Neutrophil (primary cell): ENCODE results near the gene DYRK1A.
A peak's percentile ranks its signal among the peaks of the same experiment; 100 is the strongest.

Source experiments
- H3K27ac ChIP-seq: fragments of 200-600 bp; sonication (generic); 2 replicates; pipeline ENCODE4 v1.5.1; 2016; ENCODE audit warnings: mild to moderate bottlenecking, moderate library complexity
- H3K27me3 ChIP-seq: fragments of 200-600 bp; sonication (generic); 2 replicates; pipeline ENCODE4 v1.6.0; 2016; ENCODE audit warnings: mild to moderate bottlenecking
- H3K36me3 ChIP-seq: fragments of 200-600 bp; sonication (generic); 2 replicates; pipeline ENCODE4 v1.5.1; 2017
- H3K4me1 ChIP-seq, 2 experiments: fragments of 200-600 bp in 1 of 2; sonication (generic) in 1 of 2; 1 replicate in 1 of 2; 2 replicates in 1 of 2; pipeline versions ENCODE4 v1.5.1 to v1.6.1; 2013 to 2016; ENCODE audit warnings: low read depth in 1 of 2, low read length in 1 of 2, mild to moderate bottlenecking in 1 of 2, moderate library complexity in 1 of 2; ENCODE audit not compliant: control insufficient read depth in 1 of 2, insufficient read depth in 1 of 2
- H3K4me3 ChIP-seq, 2 experiments: fragments of 200-600 bp in 1 of 2; sonication (generic) in 1 of 2; 1 replicate in 1 of 2; 2 replicates in 1 of 2; pipeline ENCODE4 v1.5.1; 2013 to 2016; ENCODE audit warnings: low read depth in 1 of 2, low read length in 1 of 2, mild to moderate bottlenecking in 1 of 2, moderate library complexity in 1 of 2
- H3K9me3 ChIP-seq: fragments of 200-600 bp; sonication (generic); 2 replicates; pipeline ENCODE4 v1.5.1; 2016
- TF ChIP-seq, protein P1 (sequence below): fragments of 200-600 bp; sonication (generic); IDR thresholded peaks from 2 replicates; pipeline ENCODE4 v1.5.1; 2016; ENCODE audit warnings: antibody characterized with exemption

DYRK1A gene

DNA sequence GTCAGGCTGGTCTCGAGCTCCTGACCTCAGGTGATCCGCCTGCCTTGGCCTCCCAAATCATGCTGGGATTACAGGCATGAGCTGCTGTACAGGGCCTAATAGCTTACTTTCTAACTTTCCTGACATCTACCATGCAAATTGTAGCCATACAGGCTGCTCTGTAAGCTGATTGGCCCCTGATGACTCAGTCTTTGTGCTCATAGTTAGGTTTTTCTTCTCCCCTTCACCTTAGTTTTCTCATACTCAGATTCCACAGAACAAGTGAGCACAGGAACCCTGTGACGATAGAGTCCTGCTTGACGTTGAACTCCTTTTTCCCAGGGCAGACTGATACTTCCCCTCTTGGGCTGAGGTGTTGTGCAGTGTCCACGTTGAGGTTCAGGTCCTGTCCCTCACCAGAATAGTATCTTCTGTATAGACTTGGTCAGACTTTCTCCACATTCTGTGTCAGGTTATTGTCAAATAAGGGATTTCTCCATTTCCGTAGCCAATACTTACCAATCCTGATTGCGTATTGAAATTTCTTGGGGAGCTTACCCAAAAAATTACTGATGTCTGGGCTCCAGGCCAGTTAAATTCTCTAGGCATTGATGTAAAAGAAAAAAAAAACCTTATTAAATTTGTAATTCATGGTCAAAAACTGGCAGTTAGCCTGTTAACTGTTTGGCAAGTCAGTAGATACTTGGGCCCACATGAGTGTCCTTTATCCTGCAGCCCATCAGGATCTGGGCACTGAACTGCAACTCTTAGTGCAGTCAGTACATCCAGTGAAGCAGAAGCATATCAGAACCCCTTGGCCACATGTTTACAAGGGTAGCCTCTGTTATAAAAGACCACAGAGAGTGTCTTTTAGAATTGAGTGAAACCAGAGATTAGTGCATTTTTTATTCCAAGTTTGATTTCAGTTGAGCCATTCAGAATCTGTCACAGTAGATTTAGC lies 118.2 kb downstream of the DYRK1A start:
- Histone ChIP-seq H3K27ac (peak overlapping the region; percentile 73), H3K9me3 (no peaks in the 10 kb centered on the region), H3K36me3 (peaks cover 49% of the 10 kb centered on the region), H3K4me3 (no peak overlapping the region), H3K4me1 (peaks cover 18 to 23% of the 10 kb centered on the region in 2 experiments), H3K27me3 (no peaks in the 10 kb centered on the region)
- TF ChIP-seq, protein P1, sequence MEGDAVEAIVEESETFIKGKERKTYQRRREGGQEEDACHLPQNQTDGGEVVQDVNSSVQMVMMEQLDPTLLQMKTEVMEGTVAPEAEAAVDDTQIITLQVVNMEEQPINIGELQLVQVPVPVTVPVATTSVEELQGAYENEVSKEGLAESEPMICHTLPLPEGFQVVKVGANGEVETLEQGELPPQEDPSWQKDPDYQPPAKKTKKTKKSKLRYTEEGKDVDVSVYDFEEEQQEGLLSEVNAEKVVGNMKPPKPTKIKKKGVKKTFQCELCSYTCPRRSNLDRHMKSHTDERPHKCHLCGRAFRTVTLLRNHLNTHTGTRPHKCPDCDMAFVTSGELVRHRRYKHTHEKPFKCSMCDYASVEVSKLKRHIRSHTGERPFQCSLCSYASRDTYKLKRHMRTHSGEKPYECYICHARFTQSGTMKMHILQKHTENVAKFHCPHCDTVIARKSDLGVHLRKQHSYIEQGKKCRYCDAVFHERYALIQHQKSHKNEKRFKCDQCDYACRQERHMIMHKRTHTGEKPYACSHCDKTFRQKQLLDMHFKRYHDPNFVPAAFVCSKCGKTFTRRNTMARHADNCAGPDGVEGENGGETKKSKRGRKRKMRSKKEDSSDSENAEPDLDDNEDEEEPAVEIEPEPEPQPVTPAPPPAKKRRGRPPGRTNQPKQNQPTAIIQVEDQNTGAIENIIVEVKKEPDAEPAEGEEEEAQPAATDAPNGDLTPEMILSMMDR: no peak

DNA sequence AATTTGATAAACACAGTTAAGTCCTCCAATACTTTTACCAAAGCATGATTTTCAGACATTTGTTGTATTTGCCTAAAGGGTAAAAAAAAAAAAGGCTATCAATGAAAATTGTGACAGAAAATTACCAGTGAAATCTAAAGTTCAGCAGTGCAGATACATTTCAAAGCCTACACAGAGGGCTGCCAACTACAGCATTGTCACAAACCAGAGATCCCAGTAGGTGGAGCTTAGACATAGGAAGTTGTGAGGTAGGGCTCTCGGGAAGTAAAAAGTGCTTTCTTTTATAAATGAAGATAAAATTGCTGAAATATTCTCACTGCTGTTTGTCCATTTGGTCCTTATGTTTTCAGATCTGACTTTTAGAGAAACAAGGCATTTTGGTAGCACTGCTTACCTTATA lies 123.0 kb downstream of the DYRK1A start:
- H3K9me3 ChIP-seq: no peaks in the 10 kb centered on the region
- peaks cover 59% of the 10 kb centered on the region for H3K36me3 ChIP-seq

DNA sequence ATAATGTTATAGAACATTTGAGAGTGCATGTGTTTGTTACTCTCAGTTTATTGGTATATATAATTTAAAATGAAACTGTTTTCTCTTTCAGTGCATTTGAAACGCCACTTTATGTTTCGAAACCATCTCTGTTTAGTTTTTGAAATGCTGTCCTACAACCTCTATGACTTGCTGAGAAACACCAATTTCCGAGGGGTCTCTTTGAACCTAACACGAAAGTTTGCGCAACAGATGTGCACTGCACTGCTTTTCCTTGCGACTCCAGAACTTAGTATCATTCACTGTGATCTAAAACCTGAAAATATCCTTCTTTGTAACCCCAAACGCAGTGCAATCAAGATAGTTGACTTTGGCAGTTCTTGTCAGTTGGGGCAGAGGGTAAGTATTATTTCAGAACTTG lies 123.5 kb downstream of the DYRK1A start:
- Histone ChIP-seq H3K9me3 (no peaks in the 10 kb centered on the region), H3K36me3 (peaks cover 64% of the 10 kb centered on the region), H3K4me1 (peaks cover 2 to 9% of the 10 kb centered on the region in 2 experiments), H3K27ac (peak overlapping the region; percentile 55), H3K27me3 (no peaks in the 10 kb centered on the region), H3K4me3 (no peak overlapping the region)
- TF ChIP-seq, protein P1: no peak

More for the DNA sequence above, 123.0 kb downstream of the DYRK1A start:
- peaks cover 8 to 15% of the 10 kb centered on the region in 2 experiments for H3K4me1 ChIP-seq
- peak overlapping the region; percentile 55 for H3K27ac ChIP-seq
- TF ChIP-seq, protein P1: no peak
- no peaks in the 10 kb centered on the region for H3K27me3 ChIP-seq
- H3K4me3 ChIP-seq: no peak overlapping the region

DNA sequence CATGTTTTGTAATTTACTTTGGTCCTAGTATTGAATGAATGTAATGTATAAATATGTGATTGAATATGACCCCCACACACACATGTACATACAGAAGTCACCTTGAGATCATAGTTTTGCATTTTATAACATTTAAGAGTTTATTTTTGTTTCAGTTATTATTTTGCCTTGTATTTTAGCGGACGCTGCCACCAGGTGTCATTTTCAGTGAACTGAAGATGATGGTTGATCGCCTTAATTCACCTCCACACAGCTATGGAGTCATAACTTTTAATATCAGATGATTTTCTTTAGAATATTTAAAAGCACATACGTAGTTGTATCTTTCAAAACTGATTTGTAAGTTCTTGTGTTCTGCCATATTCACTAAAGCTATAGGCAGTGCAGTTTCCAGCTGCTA lies 130.4 kb downstream of the DYRK1A start:
- Histone ChIP-seq H3K4me3 (no peak overlapping the region), H3K9me3 (no peaks in the 10 kb centered on the region), H3K27ac (no peak overlapping the region), H3K4me1 (no peaks in the 10 kb centered on the region), H3K27me3 (no peaks in the 10 kb centered on the region), H3K36me3 (peaks cover 60% of the 10 kb centered on the region)
- TF ChIP-seq, protein P1: no peak

DNA sequence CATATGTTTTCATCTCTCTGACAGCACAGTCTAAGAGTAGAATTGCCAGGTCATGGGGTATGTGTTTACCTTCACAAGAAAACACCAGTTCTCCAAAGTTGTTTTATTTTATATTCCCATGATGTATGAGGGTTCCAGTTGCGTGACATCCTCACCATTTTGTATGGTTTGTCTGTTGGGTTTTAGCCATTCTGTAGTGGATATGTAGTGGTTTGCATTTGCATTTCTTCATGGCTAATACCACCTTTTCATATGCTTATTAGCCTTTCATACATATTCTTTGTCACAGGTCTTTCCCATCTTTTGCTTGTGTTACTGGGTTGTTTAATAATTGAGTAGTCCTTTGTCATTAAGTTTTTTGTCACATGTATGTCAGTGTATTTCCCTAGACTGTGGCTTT lies 132.1 kb downstream of the DYRK1A start:
- H3K4me3 ChIP-seq: no peak overlapping the region
- H3K36me3 ChIP-seq: peaks cover 43% of the 10 kb centered on the region
- H3K27ac ChIP-seq: no peak overlapping the region
- no peaks in the 10 kb centered on the region for H3K4me1 ChIP-seq
- H3K27me3 ChIP-seq: no peaks in the 10 kb centered on the region
- no peaks in the 10 kb centered on the region for H3K9me3 ChIP-seq
- TF ChIP-seq, protein P1: no peak
